Stimulated activated CD4-positive, alpha-beta T cell treated with anti-CD3 and anti-CD28 coated beads, Interleukin-1b, Interleukin-23, amount 100 ng/mL, for 4 hours (primary cell): Measurements from ENCODE around the gene FETUB.

ENCODE experiments used
- DNase-seq, 2 donors: peaks; one replicate each; pipeline ENCODE4 v3.0.0-alpha.2; 2020; ENCODE audit warnings: low read depth in 2 of 2

FETUB gene

DNA sequence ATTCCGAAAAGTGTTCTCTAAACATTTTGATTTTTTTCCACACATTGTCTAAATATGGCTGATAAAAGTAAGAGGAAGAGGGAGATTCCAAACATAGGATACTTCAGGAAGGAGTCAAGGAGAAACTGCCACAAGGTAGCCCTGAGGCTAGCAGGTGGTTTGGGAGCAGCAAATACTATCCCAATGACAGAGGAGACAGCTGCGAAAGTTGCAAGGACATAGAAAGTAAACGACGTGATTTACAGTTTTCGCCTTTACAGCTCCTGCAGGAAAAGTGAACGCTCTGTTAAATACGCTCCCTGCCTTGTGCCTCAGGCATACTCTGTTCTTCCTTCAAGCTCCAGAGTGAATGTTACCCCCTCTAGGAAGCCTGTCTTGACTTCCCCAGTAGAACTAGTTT, 3.7 kb upstream of the FETUB start:
- DNase-seq, result no peak

DNA sequence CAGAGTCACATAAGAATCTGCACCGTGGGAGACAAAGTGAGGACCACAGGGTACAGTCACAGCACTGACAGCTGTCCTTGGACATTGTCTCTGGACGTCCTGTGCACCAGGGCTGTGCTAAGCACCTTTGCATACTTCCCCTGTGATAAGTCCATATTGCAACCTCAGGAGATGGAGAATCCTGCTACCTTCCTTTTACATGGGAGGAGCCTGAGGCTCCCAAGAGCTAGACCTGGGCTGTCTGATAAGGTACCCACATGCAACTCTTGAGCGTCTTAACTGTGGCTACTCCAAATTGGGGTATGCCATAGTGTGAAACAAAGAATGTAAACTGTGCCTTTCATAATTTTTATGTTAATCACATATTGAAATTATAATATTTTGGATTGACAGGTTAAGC, 2.5 kb upstream of the FETUB start:
- no peak for DNase-seq

DNA sequence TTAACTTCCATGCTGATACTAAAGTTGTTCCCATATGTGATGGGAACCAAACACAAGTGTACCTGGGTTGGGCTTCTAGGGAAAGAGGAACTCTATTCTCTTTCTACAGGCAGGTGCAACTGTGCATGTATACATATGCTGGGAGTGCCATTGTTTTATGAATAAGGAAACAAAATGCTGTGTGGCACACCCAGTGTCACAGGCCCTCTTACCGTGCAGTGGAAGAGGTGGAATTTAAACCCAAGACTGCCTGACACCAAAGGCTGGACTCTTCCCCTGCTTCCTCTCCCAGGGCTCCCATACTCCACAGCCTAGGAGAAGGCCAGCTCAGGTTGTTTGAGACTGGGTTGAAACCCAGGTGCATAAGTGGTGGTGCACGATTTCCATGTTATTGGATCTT, 1.9 kb upstream of the FETUB start:
- DNase-seq, result no peak

DNA sequence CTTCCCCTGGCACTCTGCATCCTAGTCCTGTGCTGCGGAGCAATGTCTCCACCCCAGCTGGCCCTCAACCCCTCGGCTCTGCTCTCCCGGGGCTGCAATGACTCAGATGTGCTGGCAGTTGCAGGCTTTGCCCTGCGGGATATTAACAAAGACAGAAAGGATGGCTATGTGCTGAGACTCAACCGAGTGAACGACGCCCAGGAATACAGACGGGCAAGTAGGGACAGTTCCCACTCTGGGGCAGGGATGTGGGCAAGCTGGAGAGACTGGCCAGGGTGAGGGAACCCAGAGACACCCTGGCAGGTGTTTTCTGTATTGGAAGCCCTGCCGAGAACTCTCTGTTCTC, 247 bp downstream of the FETUB start:
- DNase-seq, result no peak

DNA sequence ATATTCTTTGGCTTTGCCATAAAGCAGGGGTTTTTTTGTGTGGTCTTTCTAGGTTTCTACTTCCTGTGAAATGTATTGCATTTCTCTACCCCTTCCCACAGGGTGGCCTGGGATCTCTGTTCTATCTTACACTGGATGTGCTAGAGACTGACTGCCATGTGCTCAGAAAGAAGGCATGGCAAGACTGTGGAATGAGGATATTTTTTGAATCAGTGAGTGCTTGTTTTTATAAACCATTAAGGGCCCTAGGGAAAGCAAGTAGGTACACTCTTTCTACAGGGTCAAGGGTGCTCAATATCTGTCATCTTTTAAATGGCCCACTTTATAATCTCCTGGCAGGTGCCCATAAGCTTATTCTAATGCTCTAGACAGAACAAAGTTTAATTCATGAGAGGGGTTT, 730 bp downstream of the FETUB start:
- DNase-seq, result no peak

DNA sequence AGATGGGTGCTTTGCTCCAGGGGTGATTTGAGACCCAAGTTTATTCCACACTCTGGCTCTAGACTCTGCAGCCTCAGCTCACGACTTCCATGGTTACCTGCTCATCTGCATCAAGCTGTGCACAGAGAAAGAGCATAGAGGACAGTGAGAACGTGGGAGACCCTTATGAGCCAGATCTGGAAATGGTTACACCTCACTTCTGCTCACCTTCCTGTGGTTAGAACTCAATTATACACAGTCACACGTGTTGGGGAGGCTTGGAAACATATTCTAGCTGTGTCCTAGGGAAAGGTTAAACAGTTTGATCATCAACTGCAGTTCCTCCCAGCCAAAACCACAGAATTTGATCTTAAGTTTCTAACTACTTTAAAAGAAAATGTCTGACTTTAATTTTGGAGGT, 1.8 kb downstream of the FETUB start:
- no peak for DNase-seq

DNA sequence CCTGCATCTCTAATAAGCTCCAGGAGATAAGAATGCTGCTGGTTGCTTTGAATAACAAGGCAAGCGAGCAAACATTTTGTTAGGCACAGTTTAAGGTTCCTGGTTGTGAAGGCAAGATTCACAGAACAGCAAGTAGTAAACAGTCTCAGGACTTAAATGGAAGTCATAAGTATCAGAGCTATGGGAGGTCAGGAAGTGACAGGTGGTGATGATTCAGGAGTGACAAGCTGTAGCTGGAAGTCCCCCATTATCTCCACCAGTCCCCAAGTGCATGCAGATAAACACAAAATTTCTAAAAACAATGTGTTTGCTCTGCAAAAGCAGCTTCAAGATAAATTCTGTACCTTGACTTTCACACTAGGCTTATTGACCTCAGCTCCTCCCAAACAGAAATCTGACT, 3.3 kb downstream of the FETUB start:
- no peak for DNase-seq

DNA sequence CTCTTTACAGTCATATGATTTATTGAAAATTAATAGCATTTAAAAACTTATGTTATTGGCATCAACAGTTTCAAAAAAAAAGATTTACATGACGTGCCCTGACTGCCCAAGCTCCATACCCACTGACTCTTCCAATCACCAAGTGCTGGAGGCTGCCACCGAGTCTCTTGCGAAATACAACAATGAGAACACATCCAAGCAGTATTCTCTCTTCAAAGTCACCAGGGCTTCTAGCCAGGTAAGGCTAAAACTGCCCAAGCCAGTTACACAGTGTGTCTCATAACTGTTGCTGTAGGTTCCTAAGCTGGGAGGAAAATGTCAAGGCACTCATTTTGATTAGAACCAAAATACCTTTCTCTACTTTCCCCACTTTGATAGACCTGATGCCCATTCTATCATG, 4.5 kb downstream of the FETUB start:
- no peak for DNase-seq

DNA sequence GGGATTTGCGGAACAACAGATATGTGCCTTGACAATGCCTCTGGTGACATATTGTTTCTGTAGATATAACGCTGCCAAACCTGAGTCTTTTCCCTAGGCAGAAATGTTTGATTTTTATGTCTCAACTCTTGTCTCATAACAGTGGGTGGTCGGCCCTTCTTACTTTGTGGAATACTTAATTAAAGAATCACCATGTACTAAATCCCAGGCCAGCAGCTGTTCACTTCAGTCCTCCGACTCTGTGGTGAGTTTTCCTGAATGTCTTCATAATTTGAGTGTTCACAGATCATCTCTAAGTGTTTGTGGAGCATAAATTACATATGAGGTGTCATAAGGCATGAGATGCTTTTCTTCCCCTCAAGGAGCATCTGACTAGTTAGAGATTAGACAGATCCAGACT, 5.9 kb downstream of the FETUB start:
- DNase-seq, result no peak

DNA sequence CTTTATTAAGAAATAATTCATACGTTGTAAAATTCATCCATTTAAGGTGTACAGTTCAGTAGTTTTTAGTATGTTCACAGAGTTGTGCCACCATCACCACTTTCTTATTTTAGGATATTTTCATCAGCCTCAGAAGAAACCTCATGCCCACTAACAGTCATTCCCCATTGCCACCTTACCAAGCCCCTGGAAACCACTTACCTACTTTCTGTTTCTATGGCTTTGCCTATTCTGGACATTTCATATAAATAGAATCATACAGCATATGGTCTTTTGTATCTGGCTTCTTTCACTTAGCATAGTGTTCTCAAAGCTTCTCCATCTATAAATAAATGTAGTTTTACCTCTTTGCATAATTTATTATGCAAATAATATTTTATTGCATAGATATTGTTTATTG, 6.6 kb downstream of the FETUB start:
- DNase-seq, result no peak

DNA sequence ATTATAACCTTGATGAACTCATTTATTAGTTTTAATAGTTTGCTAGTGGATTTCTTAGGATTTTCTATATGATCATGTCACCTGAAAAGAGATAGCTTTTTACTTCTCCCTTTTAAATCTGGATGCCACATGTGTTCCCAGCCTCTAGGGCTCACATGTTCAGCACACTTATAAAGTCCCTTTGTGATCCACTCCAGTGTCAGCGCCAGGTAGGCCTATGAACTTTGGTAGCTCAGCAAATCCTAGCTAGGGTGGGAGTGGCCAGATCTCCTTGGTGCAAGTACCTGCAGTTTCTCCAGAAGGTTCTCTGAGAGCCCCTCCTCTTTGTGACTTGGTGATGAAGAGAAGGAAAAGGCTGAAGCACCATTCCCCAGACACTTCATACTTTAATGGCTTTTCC, 8.7 kb downstream of the FETUB start:
- DNase-seq, result no peak

DNA sequence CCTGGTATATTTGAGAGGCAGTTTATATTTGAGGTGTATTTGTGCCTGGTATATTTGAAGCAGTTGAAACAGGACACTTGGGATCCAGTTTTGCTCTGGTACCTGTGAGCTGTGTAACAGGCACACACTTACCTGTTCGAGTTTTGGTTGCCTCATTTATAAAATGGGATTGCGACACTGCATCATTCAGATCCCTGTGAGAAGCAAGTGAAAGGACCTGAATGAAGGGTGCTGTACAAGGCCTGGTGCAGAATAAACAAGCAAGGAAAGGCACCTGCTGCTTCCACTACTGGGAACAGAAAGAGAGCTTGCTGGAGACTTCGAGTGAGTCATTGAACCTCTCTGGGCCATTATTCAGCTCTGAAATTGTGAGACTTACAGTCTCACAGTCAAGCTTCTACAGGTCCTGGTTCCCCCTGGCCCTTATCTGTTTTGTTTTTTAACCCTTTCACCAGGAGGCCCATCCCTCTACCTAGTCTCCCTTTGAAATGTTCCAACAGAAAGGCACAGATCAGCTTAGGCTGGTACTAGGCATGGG, 11.5 kb downstream of the FETUB start:
- DNase-seq, result no peak

DNA sequence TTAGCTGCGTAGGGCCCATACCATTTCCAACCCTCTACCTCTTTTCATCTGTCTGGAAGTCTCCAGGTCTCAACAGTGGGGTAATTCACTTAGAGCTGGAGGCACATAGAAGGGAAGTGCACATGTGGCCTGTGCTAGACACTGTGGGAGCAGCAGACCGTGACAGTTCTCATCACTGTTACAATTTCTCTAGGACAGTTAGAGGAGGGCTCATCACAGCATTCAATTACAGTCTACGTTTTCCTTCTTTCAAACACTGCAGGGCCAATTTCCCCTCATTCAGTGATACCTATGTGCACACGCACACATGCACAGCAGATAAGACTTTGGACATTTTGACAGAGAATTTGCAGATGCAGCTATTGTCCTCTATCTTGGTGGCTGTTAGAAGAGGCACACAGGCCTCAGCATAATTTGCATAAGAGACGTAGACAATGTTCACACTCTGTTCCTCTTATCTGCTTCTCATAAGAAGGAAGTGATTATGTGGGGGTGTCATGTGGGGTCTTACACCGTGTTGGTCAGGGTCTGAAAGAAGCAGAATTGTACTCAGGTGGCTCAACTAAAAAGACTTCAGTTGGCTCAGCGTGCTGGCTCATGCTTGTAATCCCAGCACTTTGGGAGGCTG, 13.0 kb downstream of the FETUB start:
- no peak for DNase-seq

DNA sequence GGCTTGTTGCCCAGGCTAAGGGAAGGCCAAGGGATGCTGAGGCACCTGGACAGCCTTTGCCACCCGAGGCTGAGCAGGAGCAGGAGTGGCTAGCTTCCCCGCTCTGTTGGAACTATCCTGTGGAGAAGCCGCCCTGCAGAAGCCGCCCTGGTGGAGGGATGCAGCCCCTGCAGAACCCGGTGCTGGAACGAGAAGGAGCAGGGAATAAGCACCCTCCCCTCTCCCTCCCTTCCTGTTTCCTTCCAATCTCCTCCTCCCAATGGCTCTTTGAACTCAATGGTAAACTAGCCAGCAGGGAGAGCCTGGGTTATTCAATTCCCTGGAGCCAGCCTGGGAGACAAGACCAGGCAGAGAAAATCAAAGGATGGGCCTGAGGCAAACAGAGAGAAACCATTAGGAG, 13.8 kb downstream of the FETUB start:
- DNase-seq, result no peak

DNA sequence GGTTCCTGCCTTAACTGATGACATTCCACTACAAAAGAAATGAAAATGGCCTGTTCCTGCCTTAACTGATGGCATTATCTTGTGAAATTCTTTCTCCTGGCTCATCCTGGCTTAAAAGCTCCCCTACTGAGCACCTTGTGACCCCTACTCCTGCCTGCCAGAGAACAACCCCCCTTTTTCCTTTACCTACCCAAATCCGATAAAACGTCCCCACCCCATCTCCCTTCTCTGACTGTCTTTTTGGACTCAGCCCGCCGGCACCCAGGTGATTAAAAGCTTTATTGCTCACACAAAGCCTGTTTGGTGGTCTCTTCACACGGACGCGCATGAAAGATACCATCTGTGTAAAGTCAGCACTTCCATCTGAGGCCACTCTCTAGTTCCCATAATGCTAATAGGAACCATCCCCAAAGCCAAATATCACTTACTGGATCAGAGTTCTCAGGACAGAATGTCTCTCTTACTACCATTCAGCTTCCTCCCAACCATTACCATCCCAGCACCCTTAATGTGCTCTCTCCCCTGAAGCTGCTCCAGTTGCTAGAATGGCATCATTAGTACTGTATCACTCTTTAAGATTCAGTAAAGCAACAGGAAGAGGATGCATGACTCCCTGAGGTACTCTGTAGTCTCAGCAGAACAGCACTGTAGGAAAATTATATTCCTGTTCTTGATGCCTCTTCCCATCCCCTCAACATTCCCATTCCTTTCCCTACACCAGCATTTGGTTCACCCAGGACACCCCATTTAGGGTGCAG, 23.3 kb downstream of the FETUB start:
- DNase-seq, result no peak

DNA sequence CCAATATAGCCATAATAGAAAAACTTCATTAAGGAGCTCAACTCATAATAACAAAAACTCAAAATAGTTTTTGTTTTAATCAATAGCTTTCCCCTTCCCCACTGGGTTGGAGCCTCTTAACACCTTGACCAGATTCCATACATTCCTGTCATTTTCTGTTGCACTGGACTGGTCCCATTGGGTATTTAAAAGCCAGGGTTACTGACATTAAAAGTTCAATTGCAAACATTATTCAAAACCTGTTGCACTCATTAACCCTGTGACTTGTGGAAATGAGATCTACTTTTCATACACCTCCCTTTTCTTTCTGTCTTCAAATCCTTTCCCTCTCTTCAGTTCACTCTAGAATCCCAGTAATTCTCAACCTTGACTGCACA, 23.9 kb downstream of the FETUB start:
- no peak for DNase-seq

DNA sequence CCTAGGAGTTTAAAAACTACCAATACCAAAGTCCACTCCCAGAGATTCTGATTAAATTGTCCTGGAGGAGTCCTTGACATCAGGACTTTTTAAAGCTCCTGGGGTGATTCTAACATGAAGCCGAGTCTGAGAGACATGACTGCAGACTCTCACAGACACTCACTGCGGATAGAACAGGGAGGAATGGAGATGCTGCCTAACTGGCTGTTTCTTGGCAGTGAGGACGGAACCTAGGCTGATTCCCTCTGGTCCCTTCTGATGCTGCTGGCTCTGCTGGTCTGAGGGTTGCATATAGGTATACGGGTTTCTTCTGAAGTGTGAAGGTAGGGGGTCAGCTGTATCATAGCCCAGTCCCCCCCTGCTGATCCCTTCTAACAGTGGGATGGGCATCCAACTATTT, 24.3 kb downstream of the FETUB start:
- DNase-seq, result no peak

DNA sequence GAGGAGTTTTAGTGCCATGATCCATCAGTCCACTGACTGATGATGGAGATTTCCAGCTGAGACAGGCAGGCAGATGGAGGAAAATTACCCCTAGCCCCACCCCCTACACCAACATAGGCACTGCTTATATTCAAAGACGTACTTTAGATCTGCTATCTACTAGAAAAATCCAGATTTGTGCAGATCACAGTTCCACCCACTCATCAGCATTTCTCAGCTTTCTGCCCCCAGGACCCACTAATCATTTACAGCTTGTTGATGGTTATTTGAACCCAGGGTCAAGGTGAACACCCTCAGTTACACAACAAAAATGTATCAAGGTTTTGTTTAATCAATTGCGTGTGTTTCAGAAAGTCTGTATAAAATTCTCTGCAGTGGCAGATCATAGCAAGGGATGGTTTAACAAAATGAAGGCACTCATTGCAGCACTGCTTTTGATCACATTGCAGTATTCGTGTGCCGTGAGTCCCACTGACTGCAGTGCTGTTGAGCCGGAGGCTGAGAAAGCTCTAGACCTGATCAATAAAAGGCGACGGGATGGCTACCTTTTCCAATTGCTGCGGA, 25.5 kb downstream of the FETUB start, which contains the start of gene HRG:
HRG (plus strand) TSS at position 390 of the 564 bp plus-strand sequence; CDS start at position 408, 18 bp downstream.
- DNase-seq, result no peak

DNA sequence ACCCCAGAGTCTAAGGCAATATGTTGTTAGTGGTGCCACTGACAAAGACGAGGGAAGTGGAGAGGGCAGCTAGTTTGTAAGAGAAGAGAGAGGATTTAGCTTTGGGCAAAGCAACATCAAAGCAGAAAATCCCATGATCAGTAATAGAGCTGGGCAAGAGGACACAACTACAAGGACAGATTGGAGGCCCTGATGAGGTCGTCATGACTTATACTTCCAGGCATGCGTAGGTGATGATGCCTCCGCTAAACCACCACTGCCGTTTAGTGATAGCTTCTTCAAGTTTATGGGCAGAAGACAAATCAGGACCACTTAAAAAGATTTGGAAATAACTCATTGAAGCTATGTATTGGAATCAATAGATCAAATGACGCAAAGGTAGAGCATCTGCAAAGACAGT, 28.2 kb downstream of the FETUB start:
- DNase-seq, result no peak

DNA sequence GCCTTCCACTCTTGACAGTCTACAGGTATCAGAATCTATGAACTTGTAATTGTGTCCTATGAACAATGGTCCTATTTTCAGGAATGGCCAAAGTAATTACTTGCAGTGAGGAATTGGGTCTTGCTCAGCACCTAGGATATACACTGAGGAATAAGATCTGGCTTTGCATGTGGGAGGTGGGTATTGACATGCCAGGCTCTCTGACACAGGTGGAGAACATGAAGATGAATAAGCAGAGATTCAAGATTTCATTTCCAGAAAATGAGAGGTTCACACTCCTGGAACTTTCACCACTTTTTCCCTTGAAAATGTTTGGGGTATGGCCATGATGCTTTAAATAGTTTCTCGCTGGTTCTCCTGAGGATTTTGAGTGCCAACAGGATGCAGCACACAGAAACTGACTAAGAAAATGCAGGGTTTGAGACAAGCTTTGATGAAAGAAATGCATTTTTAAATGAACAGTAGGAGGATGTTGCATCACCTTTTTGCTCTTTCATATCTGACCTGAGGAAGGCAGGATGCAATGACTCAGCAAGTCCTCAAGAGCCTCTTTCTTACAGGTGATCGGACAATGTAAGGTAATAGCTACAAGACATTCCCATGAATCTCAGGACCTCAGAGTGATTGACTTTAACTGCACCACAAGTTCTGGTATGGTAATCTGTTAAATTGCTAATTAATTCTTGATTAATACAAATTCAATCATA, 29.3 kb downstream of the FETUB start:
- DNase-seq, result no peak

DNA sequence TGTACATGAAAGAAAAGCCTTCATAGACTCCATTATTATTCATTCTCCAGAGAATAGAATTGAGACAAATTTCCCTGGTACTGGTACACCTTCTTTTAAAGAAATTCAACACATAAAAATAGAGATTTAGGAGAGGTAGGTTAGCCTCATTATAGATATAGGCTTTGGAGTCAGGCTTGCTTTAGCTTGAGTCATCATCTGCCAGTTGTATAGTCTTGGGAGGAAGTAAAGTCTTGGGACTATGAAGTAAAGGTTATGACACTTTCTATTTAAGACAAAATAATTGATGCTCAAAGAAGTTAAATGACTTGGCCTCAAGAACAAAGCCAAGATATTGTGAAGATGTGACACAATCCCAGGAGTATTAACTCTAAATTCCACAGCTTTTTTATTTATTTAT, 30.0 kb downstream of the FETUB start:
- DNase-seq, result no peak

DNA sequence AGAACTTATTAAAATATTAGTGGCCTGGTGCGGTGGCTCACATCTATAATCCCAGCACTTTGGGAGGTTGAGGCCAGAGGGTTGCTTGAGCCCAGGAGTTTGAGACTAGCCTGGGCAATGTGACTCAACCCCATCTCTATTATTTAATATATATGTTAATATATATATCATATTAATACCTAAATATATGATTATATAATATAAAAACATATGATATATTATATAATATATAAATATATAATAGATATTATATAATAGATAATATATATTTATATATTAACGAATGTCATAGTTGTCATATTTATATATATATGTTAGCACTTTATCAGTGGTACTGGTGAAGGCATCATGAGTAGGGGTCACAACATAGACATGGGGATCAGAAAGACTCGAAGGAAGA, 30.9 kb downstream of the FETUB start:
- no peak for DNase-seq

DNA sequence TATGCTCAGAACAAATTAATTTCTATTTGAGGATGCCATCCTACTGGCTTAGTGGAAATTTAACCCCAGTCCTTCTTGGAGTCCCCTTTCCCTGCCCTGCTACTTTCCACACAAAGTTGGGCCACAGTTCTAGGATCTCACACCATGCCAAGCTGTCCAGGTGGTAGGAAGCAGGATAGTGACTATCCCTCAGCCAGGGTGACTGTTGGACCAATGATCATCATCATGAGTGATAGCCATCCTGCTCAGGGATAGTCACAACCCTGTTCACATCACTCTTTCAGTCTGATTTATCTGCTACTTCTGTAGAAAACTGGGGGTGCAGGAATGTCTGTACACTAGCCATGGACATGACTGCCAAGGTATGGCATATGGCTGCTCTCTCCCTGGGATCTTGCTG, 38.4 kb downstream of the FETUB start:
- DNase-seq, result no peak
